GM13976 (cell line): ENCODE measurements around the gene EHF.

Experiments used
- DNase-seq: peaks from one replicate; pipeline ENCODE4 v3.0.0; 2012; ENCODE audit warnings: low spot score
- CTCF ChIP-seq: IDR thresholded peaks from 2 replicates; pipeline ENCODE4 v1.5.1; 2012; ENCODE audit warnings: borderline replicate concordance, mild to moderate bottlenecking; ENCODE audit not compliant: insufficient read depth; ENCODE audit errors: extremely low read depth, missing control alignments, control extremely low read depth
- in situ Hi-C: fragments of 300-500 bp; cut with MboI; formaldehyde crosslinking; loops from one replicate; pipeline ENCODE4 v1.12.0; 2022; ENCODE audit warnings: low sequenced_read_pairs, mixed read lengths, inconsistent platforms; ENCODE audit not compliant: unreplicated experiment

EHF gene

GRCh38 chr11:34593085-34593484 lies 27.8 kb upstream of the EHF start:
- TF ChIP-seq CTCF: no peak
- DNase-seq: no peak
- in situ Hi-C loops: no loop called here

GRCh38 chr11:34594603-34595002 lies 26.3 kb upstream of the EHF start:
- TF ChIP-seq CTCF: no peak
- in situ Hi-C loops: no loop called here
- no peak for DNase-seq

- in situ Hi-C loops: no loop called here
- no peak for TF ChIP-seq CTCF
- DNase-seq: no peak
Observed at GRCh38 chr11:34595391-34595790, 25.5 kb upstream of the EHF start.

- in situ Hi-C loops: no loop called here
Observed at GRCh38 chr11:34595960-34596644, 24.8 kb upstream of the EHF start.

GRCh38 chr11:34599406-34599945 lies 21.4 kb upstream of the EHF start:
- no peak for DNase-seq
- in situ Hi-C loops: no loop called here
- TF ChIP-seq CTCF: no peak

More at GRCh38 chr11:34595960-34596644, 24.8 kb upstream of the EHF start:
- no peak for TF ChIP-seq CTCF
- DNase-seq: no peak

GRCh38 chr11:34600339-34601084 lies 20.4 kb upstream of the EHF start:
- DNase-seq: no peak
- TF ChIP-seq CTCF: no peak
- in situ Hi-C loops: no loop called here
